Measurements from ENCODE around the gene TP53I3. TPM values are rescaled to one million over a fixed set of nuclear protein-coding genes. Genes with fewer than 3 reads are reported as not detected.
"Not testable (repeated sequence)": the region's sequence is repeated elsewhere in the genome, so short reads cannot be mapped to it uniquely, and the experiment has no call there.

TP53I3 gene
- total RNA-seq, 1 donor from 2014 or later, result 2.7 TPM

- Mint-ChIP-seq H3K4me1 (ENCODE audit: low read depth) (no peaks in the 10 kb centered on the region), H3K9me3 (peaks cover 24% of the 10 kb centered on the region), H3K36me3 (ENCODE audit: low read depth) (peaks cover 10% of the 10 kb centered on the region), H3K4me3 (ENCODE audit: low read depth) (no peak overlapping the region), H3K27me3 (ENCODE audit: low read depth) (peaks cover 12% of the 10 kb centered on the region), H3K27ac (no peak overlapping the region)
- intact Hi-C loops (cut with micrococcal nuclease), result no loop called here
- DNase-seq (ENCODE audit: low spot score), result no peak
Observed at GRCh38 chr2:24110660-24111303, 26.1 kb upstream of the TP53I3 start.

- H3K27me3 Mint-ChIP-seq (ENCODE audit: low read depth), result peaks cover 12% of the 10 kb centered on the region
- intact Hi-C loops (cut with micrococcal nuclease); H3K27ac Mint-ChIP-seq; DNase-seq (ENCODE audit: low spot score); H3K4me1 Mint-ChIP-seq (ENCODE audit: low read depth); H3K4me3 Mint-ChIP-seq (ENCODE audit: low read depth); H3K36me3 Mint-ChIP-seq (ENCODE audit: low read depth): not testable (repeated sequence)
- H3K9me3 Mint-ChIP-seq, result peaks cover 27% of the 10 kb centered on the region
Observed at GRCh38 chr2:24109431-24109830, 24.8 kb upstream of the TP53I3 start.

- intact Hi-C loops (cut with micrococcal nuclease), result no loop called here
- no peak overlapping the region for H3K27ac Mint-ChIP-seq
- peaks cover 27% of the 10 kb centered on the region for H3K9me3 Mint-ChIP-seq
- no peaks in the 10 kb centered on the region for H3K4me1 Mint-ChIP-seq (ENCODE audit: low read depth)
- no peak for DNase-seq (ENCODE audit: low spot score)
- peaks cover 10% of the 10 kb centered on the region for H3K36me3 Mint-ChIP-seq (ENCODE audit: low read depth)
- peaks cover 12% of the 10 kb centered on the region for H3K27me3 Mint-ChIP-seq (ENCODE audit: low read depth)
- no peak overlapping the region for H3K4me3 Mint-ChIP-seq (ENCODE audit: low read depth)
Observed at GRCh38 chr2:24107336-24107735, 22.7 kb upstream of the TP53I3 start.

GRCh38 chr2:24106786-24107185 lies 22.2 kb upstream of the TP53I3 start:
- Mint-ChIP-seq H3K36me3 (ENCODE audit: low read depth) (peaks cover 10% of the 10 kb centered on the region), H3K4me3 (ENCODE audit: low read depth) (no peak overlapping the region), H3K27ac (no peak overlapping the region), H3K9me3 (peaks cover 27% of the 10 kb centered on the region), H3K27me3 (ENCODE audit: low read depth) (peaks cover 12% of the 10 kb centered on the region), H3K4me1 (ENCODE audit: low read depth) (no peaks in the 10 kb centered on the region)
- DNase-seq (ENCODE audit: low spot score), result no peak
- intact Hi-C loops (cut with micrococcal nuclease), result no loop called here

- Mint-ChIP-seq H3K27me3 (ENCODE audit: low read depth) (peaks cover 12% of the 10 kb centered on the region), H3K36me3 (ENCODE audit: low read depth) (peaks cover 10% of the 10 kb centered on the region), H3K4me3 (ENCODE audit: low read depth) (no peak overlapping the region), H3K9me3 (peaks cover 27% of the 10 kb centered on the region), H3K4me1 (ENCODE audit: low read depth) (no peaks in the 10 kb centered on the region), H3K27ac (no peak overlapping the region)
- DNase-seq (ENCODE audit: low spot score), result no peak
- intact Hi-C loops (cut with micrococcal nuclease), result no loop called here
Observed at GRCh38 chr2:24105816-24106215, 21.2 kb upstream of the TP53I3 start.

- no peak for DNase-seq (ENCODE audit: low spot score)
- Mint-ChIP-seq H3K4me1 (ENCODE audit: low read depth) (no peaks in the 10 kb centered on the region), H3K4me3 (ENCODE audit: low read depth) (no peak overlapping the region), H3K9me3 (peaks cover 33% of the 10 kb centered on the region), H3K27ac (no peak overlapping the region), H3K36me3 (ENCODE audit: low read depth) (peaks cover 10% of the 10 kb centered on the region), H3K27me3 (ENCODE audit: low read depth) (peaks cover 12% of the 10 kb centered on the region)
- intact Hi-C loops (cut with micrococcal nuclease), result no loop called here
Observed at GRCh38 chr2:24104906-24105305, 20.3 kb upstream of the TP53I3 start.

- H3K4me3 Mint-ChIP-seq (ENCODE audit: low read depth), result no peak overlapping the region
- H3K36me3 Mint-ChIP-seq (ENCODE audit: low read depth), result peaks cover 10% of the 10 kb centered on the region
- intact Hi-C loops (cut with micrococcal nuclease), result no loop called here
Observed at GRCh38 chr2:24104110-24104650, 19.5 kb upstream of the TP53I3 start.

GRCh38 chr2:24102677-24103076 lies 18.0 kb upstream of the TP53I3 start:
- no peaks in the 10 kb centered on the region for H3K4me1 Mint-ChIP-seq (ENCODE audit: low read depth)
- intact Hi-C loops (cut with micrococcal nuclease), result no loop called here
- H3K27me3 Mint-ChIP-seq (ENCODE audit: low read depth), result peaks cover 12% of the 10 kb centered on the region
- DNase-seq (ENCODE audit: low spot score), result no peak
- no peak overlapping the region for H3K4me3 Mint-ChIP-seq (ENCODE audit: low read depth)
- no peak overlapping the region for H3K27ac Mint-ChIP-seq
- H3K9me3 Mint-ChIP-seq, result peaks cover 28% of the 10 kb centered on the region
- H3K36me3 Mint-ChIP-seq (ENCODE audit: low read depth), result peaks cover 10% of the 10 kb centered on the region

More at GRCh38 chr2:24104110-24104650, 19.5 kb upstream of the TP53I3 start:
- H3K27me3 Mint-ChIP-seq (ENCODE audit: low read depth), result peaks cover 12% of the 10 kb centered on the region
- H3K27ac Mint-ChIP-seq, result no peak overlapping the region
- H3K4me1 Mint-ChIP-seq (ENCODE audit: low read depth), result no peaks in the 10 kb centered on the region
- H3K9me3 Mint-ChIP-seq, result peaks cover 31% of the 10 kb centered on the region
- DNase-seq (ENCODE audit: low spot score), result no peak

- Mint-ChIP-seq H3K9me3 (peaks cover 21% of the 10 kb centered on the region), H3K4me1 (ENCODE audit: low read depth) (no peaks in the 10 kb centered on the region), H3K27me3 (ENCODE audit: low read depth) (peaks cover 8% of the 10 kb centered on the region), H3K27ac (no peak overlapping the region), H3K4me3 (ENCODE audit: low read depth) (no peak overlapping the region), H3K36me3 (ENCODE audit: low read depth) (peaks cover 7% of the 10 kb centered on the region)
- intact Hi-C loops (cut with micrococcal nuclease), result no loop called here
- no peak for DNase-seq (ENCODE audit: low spot score)
Observed at GRCh38 chr2:24101992-24102391, 17.4 kb upstream of the TP53I3 start.

GRCh38 chr2:24100732-24101131 lies 16.1 kb upstream of the TP53I3 start:
- DNase-seq (ENCODE audit: low spot score); H3K36me3 Mint-ChIP-seq (ENCODE audit: low read depth); intact Hi-C loops (cut with micrococcal nuclease); H3K27me3 Mint-ChIP-seq (ENCODE audit: low read depth); H3K27ac Mint-ChIP-seq; H3K4me3 Mint-ChIP-seq (ENCODE audit: low read depth); H3K4me1 Mint-ChIP-seq (ENCODE audit: low read depth): not testable (repeated sequence)
- H3K9me3 Mint-ChIP-seq, result peaks cover 15% of the 10 kb centered on the region

GRCh38 chr2:24095171-24095677 lies 10.6 kb upstream of the TP53I3 start:
- H3K4me1 Mint-ChIP-seq (ENCODE audit: low read depth); H3K9me3 Mint-ChIP-seq; H3K4me3 Mint-ChIP-seq (ENCODE audit: low read depth); H3K27ac Mint-ChIP-seq; H3K27me3 Mint-ChIP-seq (ENCODE audit: low read depth); intact Hi-C loops (cut with micrococcal nuclease); DNase-seq (ENCODE audit: low spot score): not testable (repeated sequence)
- H3K36me3 Mint-ChIP-seq (ENCODE audit: low read depth), result peaks cover 11% of the 10 kb centered on the region

- intact Hi-C loops (cut with micrococcal nuclease); H3K9me3 Mint-ChIP-seq; DNase-seq (ENCODE audit: low spot score); H3K4me1 Mint-ChIP-seq (ENCODE audit: low read depth); H3K27me3 Mint-ChIP-seq (ENCODE audit: low read depth); H3K4me3 Mint-ChIP-seq (ENCODE audit: low read depth); H3K27ac Mint-ChIP-seq: not testable (repeated sequence)
- peaks cover 11% of the 10 kb centered on the region for H3K36me3 Mint-ChIP-seq (ENCODE audit: low read depth)
Observed at GRCh38 chr2:24093270-24093669, 8.6 kb upstream of the TP53I3 start.

GRCh38 chr2:24088821-24089359 lies 4.3 kb upstream of the TP53I3 start:
- Mint-ChIP-seq H3K9me3 (no peaks in the 10 kb centered on the region), H3K27ac (no peak overlapping the region), H3K36me3 (ENCODE audit: low read depth) (no peaks in the 10 kb centered on the region), H3K27me3 (ENCODE audit: low read depth) (no peaks in the 10 kb centered on the region), H3K4me3 (ENCODE audit: low read depth) (no peak overlapping the region), H3K4me1 (ENCODE audit: low read depth) (peaks cover 10% of the 10 kb centered on the region)
- no peak for DNase-seq (ENCODE audit: low spot score)
- intact Hi-C loops (cut with micrococcal nuclease), result no loop called here

Measured in activated T-helper 2 cell treated with anti-CD3 and anti-CD28 coated beads, Interferon-gamma antibody, Interleukin-2, Interleukin-4, amounts not matched to agents 10 μg/mL and 5 μg/mL and 100 μg/mL, durations not matched to agents 14 hours and 24 hours and 36 hours (primary cell).